Fibroblast of gingiva (primary cell): Measurements from ENCODE around the gene GRIK4.
"Not testable (repeated sequence)": the region's sequence is repeated elsewhere in the genome, so short reads cannot be mapped to it uniquely, and the experiment has no call there.

Experiments used
- DNase-seq: peaks from one replicate; pipeline ENCODE4 v3.0.0-alpha.2; 2011; ENCODE audit warnings: low read depth

Gene GRIK4

DNA sequence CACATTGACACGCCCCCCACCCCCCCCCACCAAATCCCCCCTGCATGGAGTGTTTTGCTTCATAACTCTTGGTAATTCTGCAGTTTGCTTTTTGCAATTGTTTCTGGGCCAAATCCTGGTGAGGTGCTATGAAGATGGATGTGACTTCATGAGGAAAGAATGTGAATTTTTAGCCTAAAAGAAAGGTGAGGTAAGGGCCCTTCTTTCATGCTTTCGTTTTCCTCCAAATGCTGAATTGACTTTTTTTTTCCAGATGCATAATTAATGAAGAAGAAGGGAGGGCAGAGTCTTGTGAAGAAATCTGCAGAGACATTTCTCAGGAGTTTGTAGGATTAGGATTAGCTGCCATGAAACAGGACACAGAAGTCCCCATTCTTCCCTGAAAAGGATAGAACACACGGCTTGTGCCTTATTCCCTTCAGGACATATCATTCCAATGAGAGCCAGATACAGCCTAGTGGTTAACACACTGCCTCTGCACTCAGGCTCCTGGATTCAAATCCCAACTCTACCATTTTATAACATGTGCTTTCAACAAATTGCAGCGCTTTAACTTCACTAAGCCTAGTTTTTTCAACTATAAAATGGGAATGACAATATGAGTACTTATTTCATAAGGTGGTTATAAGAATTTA, 492.8 kb downstream of the GRIK4 start:
- no peak for DNase-seq

DNA sequence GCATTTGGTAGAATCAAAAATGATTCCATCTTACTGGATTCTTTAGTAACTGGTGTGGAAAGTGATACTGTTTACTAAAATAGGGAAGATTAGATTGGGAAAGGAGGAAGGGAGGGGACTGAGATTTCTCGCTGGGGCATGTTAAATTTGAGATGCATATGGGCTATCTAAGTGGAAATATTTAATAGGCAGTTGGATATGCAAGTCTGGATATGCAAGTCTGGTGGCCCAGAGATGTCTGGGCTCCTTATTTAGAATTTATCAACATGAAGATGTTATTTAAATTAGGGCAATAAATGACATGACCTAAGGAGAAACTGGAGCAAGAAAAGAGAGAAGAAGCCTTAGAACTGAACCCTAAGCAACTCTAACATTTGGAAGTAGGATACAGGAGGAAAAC, 495.4 kb downstream of the GRIK4 start:
- no peak for DNase-seq

DNA sequence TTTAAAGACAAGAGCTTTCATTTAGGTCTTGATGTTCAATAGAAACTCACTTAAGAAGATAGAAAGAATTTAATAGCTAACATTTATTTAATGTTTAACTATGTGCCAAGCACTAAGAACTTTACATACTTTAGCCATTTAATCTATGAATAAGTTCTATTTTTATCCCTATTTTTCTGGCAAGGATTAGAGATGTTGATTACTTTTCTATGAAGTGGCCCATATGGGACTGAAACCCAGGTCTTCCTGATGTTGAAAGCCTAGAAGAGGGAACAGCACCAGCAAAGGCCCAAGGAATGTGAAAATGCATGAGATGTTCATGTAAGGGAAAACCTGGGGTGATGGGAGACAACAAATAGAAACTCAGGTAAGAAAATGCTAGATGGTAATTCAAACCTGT, 497.0 kb downstream of the GRIK4 start:
- no peak for DNase-seq

DNA sequence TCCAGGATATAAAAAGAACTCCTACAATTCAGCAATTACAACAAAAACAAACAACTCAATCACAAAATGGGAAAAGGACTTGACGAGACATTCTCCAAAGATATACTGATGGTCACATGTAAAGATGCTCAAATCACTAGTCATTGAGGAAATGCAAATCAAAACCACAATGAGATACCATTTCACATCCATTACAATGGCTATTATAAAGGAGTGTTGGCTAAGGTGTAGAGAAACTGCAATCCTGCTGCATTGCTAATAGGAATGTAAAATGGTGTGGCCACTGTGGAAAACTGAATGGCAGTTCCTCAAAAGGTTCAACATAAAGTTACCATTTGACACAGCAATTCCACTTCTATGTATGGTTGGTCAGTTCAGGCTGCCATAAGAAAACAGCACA, 500.5 kb downstream of the GRIK4 start:
- no peak for DNase-seq

DNA sequence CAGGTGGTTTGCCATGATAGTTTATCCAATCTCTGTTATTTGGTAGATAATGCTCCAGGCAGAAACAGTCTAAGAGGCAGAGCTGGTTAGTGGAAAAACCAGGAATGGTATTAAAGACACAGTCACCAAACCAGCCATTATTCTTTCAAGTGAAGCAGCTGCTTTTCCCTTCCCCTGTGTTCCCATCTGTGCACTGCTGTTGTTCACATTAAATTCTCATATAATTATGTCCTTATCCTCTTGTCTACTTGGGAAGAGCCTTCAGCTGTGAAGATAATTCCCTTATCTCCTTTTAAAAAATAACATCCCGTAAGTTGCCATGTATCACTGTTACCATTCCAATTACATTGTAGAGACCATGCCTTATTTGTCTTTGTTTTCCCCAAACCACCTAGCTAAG, 507.2 kb downstream of the GRIK4 start:
- no peak for DNase-seq

DNA sequence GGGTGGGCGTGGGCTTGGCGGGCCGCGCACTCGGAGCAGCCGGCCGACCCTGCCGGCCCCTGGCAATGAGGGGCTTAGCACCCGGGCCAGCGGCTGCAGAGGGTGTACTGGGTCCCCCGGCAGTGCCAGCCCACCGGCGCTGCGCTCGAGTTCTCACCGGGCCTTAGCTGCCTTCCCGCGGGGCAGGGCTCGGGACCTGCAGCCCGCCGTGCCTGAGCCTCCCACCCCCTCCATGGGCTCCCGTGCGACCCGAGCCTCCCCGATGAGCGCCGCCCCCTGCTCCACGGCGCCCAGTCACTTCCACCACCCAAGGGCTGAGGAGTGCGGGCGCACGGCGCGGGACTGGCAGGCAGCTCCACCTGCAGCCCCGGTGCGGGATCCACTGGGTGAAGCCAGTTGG, 510.2 kb downstream of the GRIK4 start:
- DNase-seq: not testable (repeated sequence)

DNA sequence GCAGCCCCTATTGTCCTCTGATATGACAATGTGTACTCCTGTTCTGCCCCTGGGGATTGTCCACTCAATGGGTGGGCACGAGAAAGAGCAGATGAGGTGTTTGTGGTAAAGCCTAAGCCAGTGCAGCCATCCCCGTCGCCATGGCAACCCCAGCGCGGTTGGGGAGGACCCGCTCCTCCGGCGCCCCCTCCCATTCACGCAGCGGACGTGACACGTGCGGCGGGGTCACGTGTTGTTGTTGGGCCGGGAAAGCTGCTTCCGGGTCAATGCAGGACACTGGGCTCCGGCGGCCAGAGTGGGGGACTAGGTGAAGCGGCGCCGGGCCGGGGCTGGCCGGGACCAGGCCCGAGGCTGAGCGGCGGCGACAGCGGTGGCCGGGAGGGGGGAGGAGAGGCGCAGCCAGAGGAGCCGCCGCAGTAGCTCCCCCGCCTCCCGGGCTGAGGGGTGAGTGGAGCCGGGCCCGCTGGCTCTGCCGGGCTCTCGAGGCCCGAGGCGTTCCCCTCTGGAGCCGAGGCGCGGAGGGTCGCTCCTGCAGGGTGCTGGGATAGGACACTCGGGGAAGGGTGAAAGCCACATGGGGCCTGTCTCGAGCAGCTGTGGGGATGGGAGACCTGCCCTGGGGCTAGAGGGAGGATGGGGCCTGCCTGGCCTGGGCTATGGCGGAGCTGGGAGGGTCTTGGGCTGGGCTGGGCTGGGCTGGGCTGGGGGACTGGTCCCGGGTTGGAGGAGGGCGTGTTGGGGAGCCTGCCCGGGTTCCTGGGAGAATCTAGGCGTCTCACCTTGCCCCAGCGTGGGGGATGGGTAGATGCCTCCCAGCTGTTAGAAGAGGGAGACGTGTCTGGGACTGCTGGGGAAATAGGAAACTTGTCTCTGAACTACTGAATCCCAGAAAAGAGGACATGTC, 512.6 kb downstream of the GRIK4 start, which contains the start of gene TBCEL:
TSS of gene TBCEL (plus strand) at position 255 of the 904 bp plus-strand sequence. CDS start 21,589 bp downstream, outside the sequence.
- peak; percentile 81 for DNase-seq

DNA sequence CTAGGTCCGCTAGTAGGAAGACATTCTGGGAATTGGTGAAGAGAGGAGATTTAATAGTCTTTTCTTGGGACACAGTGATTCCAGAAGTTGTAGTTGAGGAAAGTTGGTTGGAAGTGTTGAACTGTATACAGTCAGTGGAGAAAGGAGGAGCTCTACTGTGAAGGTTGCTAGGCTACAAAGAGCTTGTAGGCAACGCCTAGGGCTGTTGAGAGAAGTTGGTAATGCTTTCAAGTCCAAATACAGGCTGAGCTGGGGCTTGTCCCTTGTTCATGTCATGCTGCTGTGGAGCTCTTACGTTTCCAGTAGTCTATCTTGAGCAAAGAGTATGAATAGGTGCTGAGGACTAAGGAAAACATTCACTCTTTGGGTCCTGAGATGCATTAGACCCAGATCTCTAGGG, 513.4 kb downstream of the GRIK4 start:
- peak; percentile 23 for DNase-seq

DNA sequence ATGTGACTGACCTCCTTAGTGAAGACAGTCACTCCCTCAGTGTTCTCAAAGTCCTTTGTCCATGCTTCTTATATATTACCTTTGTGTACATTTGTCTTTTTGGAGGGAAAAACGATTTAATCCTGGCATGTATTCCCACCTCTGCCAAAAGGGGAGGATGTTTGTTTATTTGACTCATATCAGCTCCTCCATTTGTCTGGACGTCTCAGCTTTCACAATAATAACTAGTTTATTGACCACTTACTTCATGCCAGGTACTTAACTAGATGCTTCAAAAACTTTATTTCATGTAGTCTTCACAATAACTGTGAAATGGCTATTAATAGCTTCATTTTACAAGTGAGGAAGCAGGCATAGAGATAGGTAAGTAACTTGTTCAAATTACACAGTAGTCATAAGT, 517.6 kb downstream of the GRIK4 start:
- no peak for DNase-seq

DNA sequence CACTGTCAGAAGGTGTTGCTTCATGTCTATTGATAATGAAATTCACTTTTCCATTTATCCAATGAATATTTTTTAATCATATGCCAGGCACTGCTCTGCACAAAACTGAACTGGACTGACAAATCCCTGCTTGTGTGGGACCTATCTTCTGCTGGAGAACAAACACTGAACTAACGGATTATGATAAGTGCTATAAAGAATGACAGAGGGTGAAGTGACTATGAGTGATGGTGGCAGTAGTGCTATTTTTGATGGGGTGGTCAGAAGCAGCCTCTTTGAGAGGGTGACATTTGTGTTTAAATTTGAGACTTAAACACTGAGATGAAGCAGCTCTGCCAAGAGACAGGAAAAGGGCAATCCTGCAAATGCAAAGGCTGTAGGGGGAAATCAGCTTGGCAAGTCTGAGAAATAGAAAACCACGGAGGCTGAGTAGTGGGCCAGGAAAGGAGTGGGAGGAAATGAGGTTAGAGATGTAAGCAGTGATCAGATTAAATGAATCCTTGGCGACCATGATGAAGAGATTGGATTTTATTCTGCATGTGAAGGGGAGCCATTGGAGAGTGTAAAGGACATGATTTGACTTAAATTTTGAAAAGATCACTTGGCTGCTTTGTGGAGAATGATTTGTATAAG, 518.4 kb downstream of the GRIK4 start:
- DNase-seq: no peak

DNA sequence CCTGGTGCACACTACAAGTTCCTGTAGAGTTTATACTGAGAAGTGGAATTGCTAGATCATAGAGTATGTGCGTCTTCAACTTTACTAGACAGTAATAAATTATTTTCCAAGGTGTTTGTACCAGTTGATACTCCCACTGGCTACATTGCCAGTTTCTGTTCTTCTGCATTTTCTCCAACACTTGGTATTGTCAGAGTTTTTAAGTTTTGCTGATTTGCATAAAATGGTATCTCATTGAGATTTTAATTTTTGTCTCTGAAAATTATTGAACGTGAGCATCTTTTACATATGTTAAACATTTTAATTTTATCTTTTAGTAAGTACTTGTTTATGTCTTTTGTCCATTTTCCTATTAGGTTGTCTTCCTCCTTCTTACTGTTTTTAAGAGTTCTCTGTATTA, 519.6 kb downstream of the GRIK4 start:
- no peak for DNase-seq

DNA sequence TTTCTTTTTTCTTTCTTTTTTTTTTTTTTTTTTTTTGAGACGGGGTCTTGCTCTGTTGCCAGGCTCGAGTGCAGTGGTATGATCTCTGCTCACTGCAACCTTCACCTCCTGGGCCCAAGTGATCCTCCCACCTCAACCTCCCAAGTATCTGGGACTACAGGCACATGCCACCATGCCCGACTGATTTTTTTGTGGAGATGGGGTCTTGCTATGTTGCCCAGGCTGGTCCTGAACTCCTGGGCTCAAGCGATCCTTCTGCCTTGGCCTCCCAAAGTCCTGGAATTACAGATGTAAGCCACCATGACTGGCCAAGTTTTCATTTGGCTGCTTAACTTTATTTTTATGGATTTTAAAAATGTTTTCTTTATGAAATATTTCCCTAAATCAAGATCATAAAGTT, 520.1 kb downstream of the GRIK4 start:
- DNase-seq: not testable (repeated sequence)

DNA sequence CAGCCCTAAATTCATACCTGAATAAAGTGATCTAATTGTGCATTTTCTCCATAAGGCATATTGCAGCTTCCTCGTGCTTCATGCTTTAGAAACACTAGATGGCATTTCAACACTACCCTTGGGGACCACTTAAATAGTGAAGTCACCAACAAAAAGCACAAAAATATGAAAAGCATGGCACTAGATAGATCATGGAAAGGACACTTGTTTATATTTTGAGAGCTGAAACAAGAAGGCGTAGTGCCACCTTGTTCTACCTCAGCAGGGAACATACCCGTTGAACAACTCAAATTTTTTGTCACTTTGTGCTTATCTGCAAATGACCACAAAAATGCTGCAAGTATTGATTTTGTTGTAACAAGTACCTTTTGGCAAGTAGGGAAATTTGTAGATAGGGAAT, 521.0 kb downstream of the GRIK4 start:
- DNase-seq: no peak

DNA sequence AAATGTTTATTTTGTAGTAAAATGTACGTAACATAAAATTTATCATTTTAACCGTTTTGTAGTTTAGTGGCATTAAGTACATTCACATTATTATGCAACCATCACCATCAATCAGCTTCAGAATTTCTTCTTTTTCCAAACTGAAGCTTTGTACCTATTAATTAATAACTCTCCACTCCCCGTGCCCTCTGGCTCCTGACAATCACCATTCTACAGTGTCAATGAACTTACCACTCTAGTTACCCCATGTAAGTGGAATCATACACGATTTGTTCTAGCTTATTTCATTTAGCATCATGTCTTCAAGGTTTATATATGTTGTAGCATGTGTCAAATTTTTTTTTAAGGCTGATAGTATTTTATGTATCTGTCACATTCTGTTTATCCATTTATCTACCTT, 522.1 kb downstream of the GRIK4 start:
- DNase-seq: no peak

DNA sequence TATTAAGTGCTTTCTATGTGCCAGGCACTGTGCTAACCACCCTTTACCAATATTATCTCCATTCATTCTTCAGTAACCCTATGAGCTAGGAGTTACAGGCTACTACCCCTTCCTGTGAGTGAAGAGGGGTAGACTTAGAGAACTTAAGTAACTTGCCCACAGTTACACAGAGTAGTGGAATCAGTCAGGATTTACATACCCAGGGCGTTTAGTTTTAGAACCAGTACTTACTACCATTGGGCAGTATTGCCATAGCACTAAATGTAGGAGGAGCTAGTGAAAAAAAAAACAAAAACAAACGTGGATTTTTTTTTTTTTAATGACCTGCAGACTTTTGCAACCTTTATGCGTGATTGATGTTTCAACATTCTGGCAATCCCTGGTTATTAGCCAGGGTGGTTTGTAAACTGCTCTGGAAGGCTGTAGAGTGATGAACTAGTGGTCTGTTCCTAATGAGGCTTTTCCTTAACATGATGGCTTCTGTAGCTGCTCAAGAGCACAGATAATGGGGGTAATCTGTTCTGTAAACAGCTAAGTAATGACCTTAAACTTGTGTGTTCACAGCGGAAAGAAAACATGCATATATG, 523.7 kb downstream of the GRIK4 start:
- DNase-seq: peak; percentile 22

DNA sequence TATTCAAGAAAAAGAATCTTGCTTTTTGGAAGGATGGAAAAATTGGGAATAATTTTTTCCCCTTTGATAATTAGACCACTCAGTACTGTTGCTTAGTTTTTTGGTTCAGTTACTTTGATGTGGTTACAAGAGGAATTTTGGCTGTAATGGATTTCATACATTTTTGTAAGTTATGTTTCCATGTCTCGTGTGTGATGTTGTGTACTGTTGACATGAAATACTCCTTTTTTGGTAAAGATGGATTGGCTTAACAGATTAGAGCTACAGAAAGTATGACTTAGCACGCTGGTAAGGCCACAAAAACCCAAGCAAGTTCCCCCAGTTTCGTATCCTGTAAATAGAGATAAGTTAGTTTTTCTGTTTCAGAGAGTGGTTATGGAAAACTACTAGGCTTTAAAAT, 524.2 kb downstream of the GRIK4 start:
- DNase-seq: no peak

DNA sequence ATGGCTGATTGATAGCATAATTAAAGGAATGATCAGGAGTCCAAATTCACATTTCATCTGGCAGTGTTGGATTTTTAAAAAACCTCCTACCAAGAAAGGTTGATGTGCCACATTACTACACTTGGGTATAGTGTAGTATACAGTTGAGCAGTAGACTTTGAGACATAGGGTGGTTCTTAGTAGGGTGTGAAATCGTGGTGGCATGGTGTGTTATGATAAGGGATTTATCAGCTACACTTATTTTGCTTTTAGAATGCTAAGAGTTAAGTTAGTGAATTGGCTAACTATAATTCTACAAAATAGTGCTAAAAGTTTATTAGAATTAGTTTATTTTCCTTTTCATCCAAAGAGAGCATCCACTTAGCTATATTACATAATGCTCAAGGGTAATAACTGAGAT, 525.5 kb downstream of the GRIK4 start:
- no peak for DNase-seq
